Suprapubic skin (tissue), 4 donors: Measurements from ENCODE around the gene ZCCHC4. TPM values are rescaled to one million over a fixed set of nuclear protein-coding genes. Genes with fewer than 3 reads are reported as not detected.

Experiments used
- DNase-seq, 2 donors: peaks; one replicate each; pipeline ENCODE4 v3.0.0-alpha.2; 2019; ENCODE audit warnings: low spot score in 2 of 2
- H3K27ac ChIP-seq: fragments of 200-600 bp; sonication (generic); one replicate; pipeline ENCODE4 v1.5.1; 2019
- H3K27me3 ChIP-seq: fragments of 200-600 bp; sonication (generic); one replicate; pipeline ENCODE4 v1.5.1; 2019
- H3K36me3 ChIP-seq: fragments of 200-600 bp; sonication (generic); one replicate; pipeline ENCODE4 v1.5.1; 2019
- H3K4me1 ChIP-seq: fragments of 200-600 bp; sonication (generic); one replicate; pipeline ENCODE4 v1.5.1; 2019
- H3K4me3 ChIP-seq: fragments of 200-600 bp; sonication (generic); one replicate; pipeline ENCODE4 v1.5.1; 2019; ENCODE audit warnings: mild to moderate bottlenecking
- H3K9me3 ChIP-seq: fragments of 200-600 bp; sonication (generic); one replicate; pipeline ENCODE4 v1.5.1; 2019
- CTCF ChIP-seq, 2 donors: fragments of 200-600 bp in 1 of 2; fragments of 450-650 bp in 1 of 2; sonication (generic) in 1 of 2; IDR thresholded peaks; one replicate each; pipeline ENCODE4 v1.5.1; 2016 to 2019; ENCODE audit warnings: antibody characterized with exemption in 2 of 2, mild to moderate bottlenecking in 1 of 2, moderate library complexity in 1 of 2
- EP300 ChIP-seq: sonication (generic); formaldehyde crosslinking; IDR thresholded peaks from one replicate; pipeline ENCODE4 v1.6.1; 2017; ENCODE audit warnings: antibody characterized with exemption
- POLR2A ChIP-seq, 2 donors: fragments of 450-650 bp; IDR thresholded peaks; one replicate each; pipeline ENCODE4 v1.6.1; 2017; ENCODE audit warnings: antibody characterized with exemption in 2 of 2, mild to moderate bottlenecking in 2 of 2, moderate library complexity in 2 of 2
- POLR2AphosphoS5 ChIP-seq, 3 donors: sonication (generic); formaldehyde crosslinking; IDR thresholded peaks; one replicate each; pipeline ENCODE4 v1.6.1; 2017; ENCODE audit warnings: antibody characterized with exemption in 3 of 3
- WGBS: methylation state at CpG from one replicate; pipeline ENCODE4 v1.1.5; 2018; 5-methylcytosine and 5-hydroxymethylcytosine counted together
- total RNA-seq, 4 donors: library from RNA; depleted of rRNA; stranded (reverse); fragments of >200 nt; gene quantifications; one replicate each; pipeline ENCODE4 v1.1.0, GENCODE V29; 2016

The ZCCHC4 gene
- total RNA-seq, 4 donors from 2014 or later, result 7.2 to 20.0 (median 11.2) TPM

DNA sequence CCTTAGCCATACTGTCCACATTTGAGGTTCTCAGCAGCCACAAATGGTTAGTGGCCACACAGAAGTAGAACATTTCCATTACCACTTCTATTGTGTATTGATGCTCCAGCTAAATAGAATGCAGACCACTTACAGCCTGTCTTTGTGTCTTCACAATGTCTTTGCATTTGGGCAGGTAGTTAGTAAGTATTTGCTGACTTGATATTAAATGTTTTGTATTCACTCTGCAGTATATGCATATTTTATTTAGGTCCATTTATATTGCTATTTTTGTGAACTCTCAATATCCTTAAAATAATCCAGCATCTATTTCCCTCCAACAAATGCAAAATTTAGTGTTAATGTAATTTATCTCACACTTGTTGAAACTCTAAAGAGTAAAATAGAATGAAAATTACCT lies 91.1 kb downstream of the ZCCHC4 start:
- Histone ChIP-seq H3K4me3 (no peak overlapping the region), H3K9me3 (no peaks in the 10 kb centered on the region), H3K36me3 (peaks cover 90% of the 10 kb centered on the region), H3K27me3 (no peaks in the 10 kb centered on the region), H3K4me1 (no peaks in the 10 kb centered on the region), H3K27ac (no peak overlapping the region)
- no peak for TF ChIP-seq EP300
- no peak for TF ChIP-seq CTCF (IDR thresholded peaks at IDR 0.05)
- no peak for TF ChIP-seq POLR2AphosphoS5 (IDR thresholded peaks at IDR 0.05)
- TF ChIP-seq POLR2A (IDR thresholded peaks at IDR 0.05), result no peak
- no peak for DNase-seq

DNA sequence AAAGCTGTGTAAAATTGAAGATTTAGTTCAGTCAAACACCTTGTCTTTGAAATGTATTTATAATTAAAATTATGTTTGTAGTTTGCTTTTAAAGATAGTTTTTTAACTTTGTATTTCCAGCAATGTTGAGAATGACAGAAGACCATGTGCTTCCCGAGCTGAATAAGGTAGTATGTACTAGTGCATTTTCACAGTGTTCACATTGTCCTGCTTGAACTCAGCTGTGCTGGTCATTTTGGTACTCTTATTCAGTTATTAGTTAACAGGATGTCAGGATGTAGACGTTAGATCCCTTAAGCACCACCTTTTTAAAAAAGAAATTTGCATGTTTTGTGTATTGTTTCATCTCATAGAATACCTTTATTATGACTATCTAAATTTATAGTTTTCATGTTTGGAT lies 92.9 kb downstream of the ZCCHC4 start:
- Histone ChIP-seq H3K4me1 (no peaks in the 10 kb centered on the region), H3K27me3 (no peaks in the 10 kb centered on the region), H3K27ac (no peak overlapping the region), H3K9me3 (no peaks in the 10 kb centered on the region), H3K4me3 (no peak overlapping the region), H3K36me3 (peaks cover 94% of the 10 kb centered on the region)
- TF ChIP-seq EP300 (no peak), CTCF (IDR thresholded peaks at IDR 0.05) (no peak), POLR2A (IDR thresholded peaks at IDR 0.05) (no peak), POLR2AphosphoS5 (IDR thresholded peaks at IDR 0.05) (no peak)
- 75% methylated on average over 2 of the region's 2 CpGs for WGBS
- no peak for DNase-seq

GRCh38 chr4:25406081-25406692 lies 93.6 kb downstream of the ZCCHC4 start:
- peaks cover 94% of the 10 kb centered on the region for H3K36me3 ChIP-seq
- 95% methylated on average over 5 of the region's 5 CpGs for WGBS
- H3K4me1 ChIP-seq, result no peaks in the 10 kb centered on the region
- TF ChIP-seq CTCF (IDR thresholded peaks at IDR 0.05) (no peak), EP300 (no peak), POLR2A (IDR thresholded peaks at IDR 0.05) (no peak), POLR2AphosphoS5 (IDR thresholded peaks at IDR 0.05) (no peak)
- no peak overlapping the region for H3K4me3 ChIP-seq
- H3K27ac ChIP-seq, result no peak overlapping the region
- no peaks in the 10 kb centered on the region for H3K27me3 ChIP-seq
- no peaks in the 10 kb centered on the region for H3K9me3 ChIP-seq
- no peak for DNase-seq

DNA sequence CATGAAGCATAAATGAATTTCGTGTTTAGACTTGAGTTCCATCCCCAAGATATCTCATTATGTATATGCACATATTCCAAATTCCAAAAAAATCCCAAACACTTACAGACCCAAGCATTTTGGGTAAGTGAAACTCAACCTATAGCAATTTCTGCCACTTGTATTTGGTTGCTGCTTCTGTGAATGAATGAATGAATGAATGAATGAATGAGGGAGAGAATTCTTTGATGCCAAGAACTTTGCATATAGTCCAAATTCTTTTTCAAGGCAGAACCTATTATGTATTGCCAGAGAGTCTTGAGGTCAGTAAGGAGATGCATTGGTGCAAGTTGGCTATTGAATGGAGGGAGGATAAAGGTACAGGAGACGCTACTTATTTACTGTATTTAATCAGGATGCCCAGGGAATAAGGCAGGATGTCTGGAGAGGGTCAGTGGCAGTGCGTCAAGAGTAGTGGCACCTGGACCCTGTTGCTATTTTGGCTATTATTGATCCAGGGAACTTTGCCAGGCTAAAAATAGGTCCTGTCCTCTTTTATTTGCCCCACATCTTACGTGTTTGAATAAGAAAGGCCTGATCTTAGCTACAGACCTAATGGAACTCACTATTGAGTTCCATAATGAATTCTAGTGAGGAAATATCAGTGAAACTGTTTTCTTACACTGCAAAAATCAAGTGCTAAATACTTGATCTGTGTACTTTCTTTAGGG lies 98.4 kb downstream of the ZCCHC4 start:
- H3K9me3 ChIP-seq, result no peaks in the 10 kb centered on the region
- H3K27me3 ChIP-seq, result no peaks in the 10 kb centered on the region
- peaks cover 91% of the 10 kb centered on the region for H3K36me3 ChIP-seq
- no peak overlapping the region for H3K4me3 ChIP-seq
- no peak overlapping the region for H3K27ac ChIP-seq
- no peaks in the 10 kb centered on the region for H3K4me1 ChIP-seq
- WGBS, result 84% methylated on average over 4 of the region's 4 CpGs
- TF ChIP-seq POLR2AphosphoS5 (IDR thresholded peaks at IDR 0.05) (no peak), POLR2A (IDR thresholded peaks at IDR 0.05) (no peak), EP300 (no peak), CTCF (IDR thresholded peaks at IDR 0.05) (no peak)
- DNase-seq, result no peak

GRCh38 chr4:25413261-25413660 lies 100.7 kb downstream of the ZCCHC4 start:
- H3K4me3 ChIP-seq, result no peak overlapping the region
- DNase-seq, result no peak
- 78% methylated on average over 3 of the region's 3 CpGs for WGBS
- TF ChIP-seq POLR2A (IDR thresholded peaks at IDR 0.05), result no peak
- TF ChIP-seq EP300, result no peak
- no peak for TF ChIP-seq CTCF (IDR thresholded peaks at IDR 0.05)
- TF ChIP-seq POLR2AphosphoS5 (IDR thresholded peaks at IDR 0.05), result no peak
- H3K9me3 ChIP-seq, result no peaks in the 10 kb centered on the region
- no peak overlapping the region for H3K27ac ChIP-seq
- H3K36me3 ChIP-seq, result peaks cover 92% of the 10 kb centered on the region
- H3K4me1 ChIP-seq, result no peaks in the 10 kb centered on the region
- no peaks in the 10 kb centered on the region for H3K27me3 ChIP-seq
